SK-N-SH (cell line): ENCODE measurements around the gene CPNE8. TPM values are rescaled to one million over a fixed set of nuclear protein-coding genes. Genes with fewer than 3 reads are reported as not detected.

ENCODE experiments used
- CTCF ChIA-PET: fragments of 300-600, 350-600 bp; formaldehyde crosslinking; extraction: SDS; loops from one replicate; lab custom pipeline; 2021; lab: Yijun Ruan, JAX
- POLR2A ChIA-PET: fragments of 350-600 bp; sonication (Branson Sonifier 250); formaldehyde crosslinking; extraction: SDS; loops from one replicate; lab custom pipeline; 2020; ENCODE audit warnings: antibody characterized with exemption, inconsistent platforms; lab: Yijun Ruan, JAX
- DNase-seq: peaks from one replicate; pipeline ENCODE4 v3.0.0; 2012
- H2AFZ ChIP-seq: fragments of 200-600 bp; sonication (generic); 2 replicates; pipeline ENCODE4 v1.8.1; 2016; ENCODE audit warnings: antibody characterized with exemption, mild to moderate bottlenecking, low read depth
- H3F3A ChIP-seq: fragments of 200-600 bp; sonication (generic); replicated peaks from 2 replicates; pipeline ENCODE3; 2016; ENCODE audit warnings: antibody characterized with exemption, mild to moderate bottlenecking; ENCODE audit not compliant: insufficient read depth
- H3K27ac ChIP-seq, 2 experiments: fragments of 200-500 bp in 1 of 2; fragments of 200-600 bp in 1 of 2; sonication (Bioruptor generic) in 1 of 2; sonication (generic), shearing (Covaris generic) in 1 of 2; 2 replicates each; pipeline versions ENCODE4 v1.5.1 to v1.6.1; 2014 to 2016; ENCODE audit warnings: low read depth in 2 of 2, inconsistent platforms in 1 of 2, low read length in 1 of 2, mild to moderate bottlenecking in 1 of 2, mixed read lengths in 1 of 2
- H3K27me3 ChIP-seq: fragments of 200-600 bp; sonication (generic), shearing (Covaris generic); 2 replicates; pipeline ENCODE4 v1.6.1; 2016; ENCODE audit warnings: mixed run types; ENCODE audit not compliant: insufficient read depth
- H3K36me3 ChIP-seq, 2 experiments: fragments of 200-500 bp in 1 of 2; fragments of 200-600 bp in 1 of 2; sonication (Bioruptor generic) in 1 of 2; sonication (generic) in 1 of 2; replicated peaks in 1 of 2; 2 replicates each; pipeline versions ENCODE3 to v1.5.1; 2014 to 2016; ENCODE audit warnings: low read length in 1 of 2, mild to moderate bottlenecking in 1 of 2; ENCODE audit not compliant: insufficient read depth in 2 of 2, control insufficient read depth in 1 of 2
- H3K4me1 ChIP-seq, 2 experiments: fragments of 200-500 bp in 1 of 2; fragments of 200-600 bp in 1 of 2; sonication (Bioruptor generic) in 1 of 2; sonication (generic), shearing (Covaris generic) in 1 of 2; 2 replicates each; pipeline versions ENCODE4 v1.5.1 to v1.6.1; 2014 to 2016; ENCODE audit warnings: low read depth in 1 of 2, low read length in 1 of 2, mixed run types in 1 of 2; ENCODE audit not compliant: insufficient read depth in 2 of 2, control insufficient read depth in 1 of 2
- H3K4me2 ChIP-seq: fragments of 200-600 bp; sonication (generic), shearing (Covaris generic); 2 replicates; pipeline ENCODE4 v1.6.1; 2017; ENCODE audit warnings: mixed run types
- H3K4me3 ChIP-seq, 2 experiments: fragments of 200-500 bp in 1 of 2; fragments of 200-600 bp in 1 of 2; sonication (Bioruptor generic) in 1 of 2; sonication (generic), shearing (Covaris generic) in 1 of 2; 2 replicates each; pipeline versions ENCODE4 v1.5.1 to v1.8.1; 2014 to 2016; ENCODE audit warnings: low read depth in 2 of 2, inconsistent platforms in 1 of 2, low read length in 1 of 2, mild to moderate bottlenecking in 1 of 2, mixed read lengths in 1 of 2, moderate library complexity in 1 of 2
- H3K79me2 ChIP-seq: fragments of 200-600 bp; sonication (generic); 2 replicates; pipeline ENCODE4 v1.8.1; 2017; ENCODE audit warnings: mild to moderate bottlenecking; ENCODE audit not compliant: insufficient read depth
- H3K9ac ChIP-seq: fragments of 200-600 bp; sonication (generic); 2 replicates; pipeline ENCODE4 v1.6.1; 2017; ENCODE audit warnings: mixed run types
- H3K9me2 ChIP-seq: fragments of 200-600 bp; sonication (generic); 2 replicates; pipeline ENCODE4 v1.6.1; 2017; ENCODE audit warnings: mixed run types
- H3K9me3 ChIP-seq: fragments of 200-600 bp; sonication (generic); 2 replicates; pipeline ENCODE4 v1.6.1; 2017; ENCODE audit warnings: mixed run types, mild to moderate bottlenecking, moderate library complexity
- H4K20me1 ChIP-seq: fragments of 200-600 bp; sonication (generic); 2 replicates; pipeline ENCODE4 v1.6.1; 2017; ENCODE audit warnings: mild to moderate bottlenecking, mixed run types; ENCODE audit not compliant: insufficient read depth
- ELF1 ChIP-seq: IDR thresholded peaks from 2 replicates; pipeline ENCODE4 v1.4.0; 2012
- FOSL2 ChIP-seq: IDR thresholded peaks from 2 replicates; pipeline ENCODE4 v1.4.0; 2012; ENCODE audit warnings: low read depth, mild to moderate bottlenecking, moderate library complexity, borderline replicate concordance
- FOXM1 ChIP-seq: IDR thresholded peaks from 2 replicates; pipeline ENCODE4 v1.4.0; 2012; ENCODE audit warnings: low read depth, mild to moderate bottlenecking
- GABPA ChIP-seq: IDR thresholded peaks from 2 replicates; pipeline ENCODE4 v1.4.0; 2012; ENCODE audit warnings: low read depth, mild to moderate bottlenecking
- GATA2 ChIP-seq: sonication (generic); formaldehyde crosslinking; IDR thresholded peaks from 2 replicates; pipeline ENCODE4 v1.5.0; 2020; ENCODE audit warnings: mild to moderate bottlenecking, missing genetic modification reagents
- MEF2A ChIP-seq: IDR thresholded peaks from 2 replicates; pipeline ENCODE4 v1.4.0; 2012; ENCODE audit warnings: low read depth, borderline replicate concordance
- MXI1 ChIP-seq: IDR thresholded peaks from 2 replicates; pipeline ENCODE4 v1.6.1; 2012; ENCODE audit warnings: mild to moderate bottlenecking, low read depth, low read length, improper control_type of control experiment
- NRF1 ChIP-seq: IDR thresholded peaks from 2 replicates; pipeline ENCODE4 v1.6.1; 2012; ENCODE audit warnings: low read depth, mild to moderate bottlenecking, low read length
- SIN3A ChIP-seq: IDR thresholded peaks from 2 replicates; pipeline ENCODE4 v1.6.1; 2012; ENCODE audit warnings: low read depth, mild to moderate bottlenecking, low read length, moderate library complexity, borderline replicate concordance
- SMC3 ChIP-seq: IDR thresholded peaks from 2 replicates; pipeline ENCODE4 v1.6.1; 2012; ENCODE audit warnings: low read depth, low read length, improper control_type of control experiment
- TAF1 ChIP-seq: IDR thresholded peaks from 2 replicates; pipeline ENCODE4 v1.6.1; 2012; ENCODE audit warnings: low read depth, mild to moderate bottlenecking, low read length, moderate library complexity, borderline replicate concordance
- TEAD4 ChIP-seq: IDR thresholded peaks from 2 replicates; pipeline ENCODE4 v1.4.0; 2012; ENCODE audit warnings: mild to moderate bottlenecking, borderline replicate concordance; ENCODE audit not compliant: insufficient read depth
- WGBS: methylation state at CpG from one replicate; pipeline ENCODE4 v1.1.6; 2017; ENCODE audit warnings: low lambda C conversion rate; 5-methylcytosine and 5-hydroxymethylcytosine counted together
- polyA plus RNA-seq, 3 experiments: library from polyadenylated mRNA; depleted of rRNA; stranded (reverse); fragments of >200 nt; gene quantifications; 2 replicates each; pipeline ENCODE4 v1.2.3, GENCODE V29; 2012
- TF ChIP-seq, protein P1 (sequence below): fragments of 150-350 bp; IDR thresholded peaks from 2 replicates; pipeline ENCODE4 v1.6.1; 2017; ENCODE audit warnings: antibody characterized with exemption, low read length, low read depth, borderline replicate concordance
- TF ChIP-seq, protein P2 (sequence below): IDR thresholded peaks from 2 replicates; pipeline ENCODE4 v1.4.0; 2012; ENCODE audit warnings: low read depth, borderline replicate concordance
- TF ChIP-seq, protein P3 (sequence below): IDR thresholded peaks from 2 replicates; pipeline ENCODE4 v1.4.0; 2012; ENCODE audit warnings: low read depth

The CPNE8 gene
- polyA plus RNA-seq, 1 of the 3 experiments (the other 2 are of a cell fraction) = not detected

DNA sequence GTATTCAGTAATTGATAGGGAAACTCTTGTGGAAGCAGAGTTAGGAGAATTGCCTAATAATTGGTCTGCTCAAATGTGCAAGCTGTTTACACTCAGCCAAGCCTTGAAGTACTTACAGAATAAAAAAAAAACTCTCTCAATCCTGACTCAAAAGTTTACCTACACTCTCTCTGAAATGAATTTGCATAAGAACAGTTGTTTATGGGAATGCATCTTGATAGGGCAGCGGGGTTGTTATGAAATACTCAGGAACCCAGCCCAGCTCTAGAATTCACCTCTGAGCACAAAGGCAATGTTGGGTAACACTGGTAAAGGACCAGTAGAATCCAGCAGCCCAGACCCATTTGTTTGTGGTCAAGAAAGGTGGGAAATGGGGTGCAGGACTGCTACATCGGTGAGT, 267.0 kb downstream of the CPNE8 start:
- Histone ChIP-seq H3K4me3 (no peak overlapping the region), H3F3A (no peaks in the 10 kb centered on the region), H4K20me1 (no peaks in the 10 kb centered on the region), H3K4me1 (no peaks in the 10 kb centered on the region), H3K79me2 (no peaks in the 10 kb centered on the region), H2AFZ (no peak overlapping the region), H3K9me2 (no peaks in the 10 kb centered on the region), H3K27ac (no peak overlapping the region), H3K36me3 (no peaks in the 10 kb centered on the region), H3K9ac (no peak overlapping the region), H3K4me2 (no peak overlapping the region), H3K27me3 (no peaks in the 10 kb centered on the region), H3K9me3 (no peaks in the 10 kb centered on the region)
- 13% methylated on average over 2 of the region's 2 CpGs for WGBS
- POLR2A ChIA-PET = no interaction called here
- TF ChIP-seq TEAD4 (no peak), MXI1 (no peak), MEF2A (no peak), FOSL2 (no peak), GABPA (no peak), GATA2 (CRISPR knock-in tag) (no peak), SMC3 (no peak), ELF1 (no peak), FOXM1 (no peak), NRF1 (no peak)
- TF ChIP-seq, protein P1, sequence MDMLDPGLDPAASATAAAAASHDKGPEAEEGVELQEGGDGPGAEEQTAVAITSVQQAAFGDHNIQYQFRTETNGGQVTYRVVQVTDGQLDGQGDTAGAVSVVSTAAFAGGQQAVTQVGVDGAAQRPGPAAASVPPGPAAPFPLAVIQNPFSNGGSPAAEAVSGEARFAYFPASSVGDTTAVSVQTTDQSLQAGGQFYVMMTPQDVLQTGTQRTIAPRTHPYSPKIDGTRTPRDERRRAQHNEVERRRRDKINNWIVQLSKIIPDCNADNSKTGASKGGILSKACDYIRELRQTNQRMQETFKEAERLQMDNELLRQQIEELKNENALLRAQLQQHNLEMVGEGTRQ = no peak
- TF ChIP-seq, protein P2, sequence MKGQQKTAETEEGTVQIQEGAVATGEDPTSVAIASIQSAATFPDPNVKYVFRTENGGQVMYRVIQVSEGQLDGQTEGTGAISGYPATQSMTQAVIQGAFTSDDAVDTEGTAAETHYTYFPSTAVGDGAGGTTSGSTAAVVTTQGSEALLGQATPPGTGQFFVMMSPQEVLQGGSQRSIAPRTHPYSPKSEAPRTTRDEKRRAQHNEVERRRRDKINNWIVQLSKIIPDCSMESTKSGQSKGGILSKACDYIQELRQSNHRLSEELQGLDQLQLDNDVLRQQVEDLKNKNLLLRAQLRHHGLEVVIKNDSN = no peak
- no peak for DNase-seq
- CTCF ChIA-PET = no interaction called here

DNA sequence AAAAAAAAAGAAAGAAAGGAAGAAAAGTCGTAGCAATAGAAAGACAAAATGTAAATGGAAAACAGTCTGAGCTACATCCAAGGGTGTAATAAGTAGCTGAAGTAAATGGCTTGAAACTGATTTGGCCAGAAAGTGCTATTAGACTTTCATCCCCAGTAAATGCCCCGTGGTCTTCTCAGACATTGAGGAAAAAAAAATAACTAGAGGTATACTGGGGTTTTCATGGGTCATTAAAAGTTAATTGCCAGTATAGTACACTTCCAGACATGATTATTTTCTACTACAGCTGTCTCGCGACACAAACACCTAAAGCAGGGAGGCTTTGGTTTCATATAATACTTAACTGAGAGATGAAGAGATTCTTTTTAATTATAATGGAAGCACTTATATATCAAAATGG, 271.9 kb downstream of the CPNE8 start:
- Histone ChIP-seq H3F3A (no peaks in the 10 kb centered on the region), H3K36me3 (no peaks in the 10 kb centered on the region), H3K9ac (no peak overlapping the region), H4K20me1 (no peaks in the 10 kb centered on the region), H3K4me1 (no peaks in the 10 kb centered on the region), H3K9me2 (no peaks in the 10 kb centered on the region), H3K4me3 (no peak overlapping the region), H3K27me3 (no peaks in the 10 kb centered on the region), H3K9me3 (no peaks in the 10 kb centered on the region), H3K4me2 (no peak overlapping the region), H3K79me2 (no peaks in the 10 kb centered on the region), H3K27ac (no peak overlapping the region), H2AFZ (no peak overlapping the region)
- no peak for DNase-seq
- WGBS = 53% methylated on average over 4 of the region's 4 CpGs
- POLR2A ChIA-PET = no interaction called here
- CTCF ChIA-PET = no interaction called here
- TF ChIP-seq ELF1 = no peak
- TF ChIP-seq TAF1 = no peak
- no peak for TF ChIP-seq SIN3A
- TF ChIP-seq, protein P1 = no peak
- TF ChIP-seq, protein P3, sequence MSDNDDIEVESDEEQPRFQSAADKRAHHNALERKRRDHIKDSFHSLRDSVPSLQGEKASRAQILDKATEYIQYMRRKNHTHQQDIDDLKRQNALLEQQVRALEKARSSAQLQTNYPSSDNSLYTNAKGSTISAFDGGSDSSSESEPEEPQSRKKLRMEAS = no peak
- no peak for TF ChIP-seq FOSL2
- TF ChIP-seq, protein P2 = no peak
